GM12878 (cell line): Measurements from ENCODE around the gene CLECL1. TPM values are rescaled to one million over a fixed set of nuclear protein-coding genes. Genes with fewer than 3 reads are reported as not detected.

Source experiments
- ATAC-seq: fragments of 200-7000 bp; cut with Tn5 transposase; 3 replicates; pipeline ENCODE4 v1.9.1; 2020; ENCODE audit warnings: mild to moderate bottlenecking, moderate library complexity
- BruUV-seq: library from RNA; stranded (reverse); fragments of 400-500 nt; replicated peaks from 2 replicates; lab custom pipeline; 2021; lab: Mats Ljungman, UMichigan
- CTCF ChIA-PET: fragments of 300-600 bp; sonication (Branson Sonifier 250); formaldehyde crosslinking; extraction: SDS; loops from one replicate; lab custom pipeline; 2021; ENCODE audit warnings: inconsistent platforms; lab: Yijun Ruan, JAX
- POLR2A ChIA-PET: fragments of 350-600 bp; formaldehyde crosslinking; extraction: SDS; loops from one replicate; lab custom pipeline; 2021; ENCODE audit warnings: inconsistent platforms; lab: Charles Lee
- RAD21 ChIA-PET: fragments of 300-600 bp; sonication (Branson Sonifier 250); formaldehyde crosslinking; loops from one replicate; lab custom pipeline; 2023; ENCODE audit warnings: antibody characterized with exemption; ENCODE audit not compliant: unreplicated experiment; lab: Charles Lee
- SMC1A ChIA-PET: fragments of 300-600 bp; sonication (Branson Sonifier 250); formaldehyde crosslinking; loops from one replicate; lab custom pipeline; 2023; ENCODE audit not compliant: unreplicated experiment, uncharacterized antibody; lab: Charles Lee
- DNase-seq: peaks from one replicate; pipeline ENCODE4 v3.0.0-alpha.2; 2011; ENCODE audit warnings: low read depth, low spot score
- FAIRE-seq: peaks from 3 replicates; lab custom pipeline; 2011; peaks lifted over from hg19 to GRCh38; lab: Jason Lieb, UNC
- H2AFZ ChIP-seq: 2 replicates; pipeline ENCODE4 v1.6.0; 2011; ENCODE audit warnings: low read depth, low read length, control low read depth; ENCODE audit not compliant: control insufficient read depth
- H3K27ac ChIP-seq: 2 replicates; pipeline ENCODE4 v1.5.1; 2011; ENCODE audit warnings: control low read depth; ENCODE audit not compliant: control insufficient read depth, insufficient read depth
- H3K27me3 ChIP-seq, 2 experiments: replicated peaks in 1 of 2; 2 replicates each; pipeline versions ENCODE4 v1.6.0 to v1.6.1; 2011; ENCODE audit warnings: low read length in 1 of 2; ENCODE audit not compliant: control insufficient read depth in 2 of 2, insufficient read depth in 2 of 2
- H3K36me3 ChIP-seq, 2 experiments: 2 replicates each; pipeline ENCODE4 v1.5.1; 2011; ENCODE audit warnings: low read length in 1 of 2; ENCODE audit not compliant: control insufficient read depth in 2 of 2, insufficient read depth in 2 of 2
- H3K4me1 ChIP-seq: 2 replicates; pipeline ENCODE4 v1.6.1; 2011; ENCODE audit warnings: mild to moderate bottlenecking, low read length, moderate library complexity, mixed read lengths; ENCODE audit not compliant: control insufficient read depth, insufficient read depth
- H3K4me2 ChIP-seq: 2 replicates; pipeline ENCODE4 v1.6.0; 2011; ENCODE audit warnings: control low read depth; ENCODE audit not compliant: control insufficient read depth, insufficient read depth
- H3K4me3 ChIP-seq: fragments of 200-600 bp; sonication (generic); 2 replicates; pipeline ENCODE4 v1.5.1; 2016
- H3K79me2 ChIP-seq: 2 replicates; pipeline ENCODE4 v1.6.0; 2011; ENCODE audit warnings: low read length; ENCODE audit not compliant: control insufficient read depth, insufficient read depth
- H3K9ac ChIP-seq: 2 replicates; pipeline ENCODE4 v1.8.0; 2011; ENCODE audit warnings: low read length, control low read depth, mixed read lengths; ENCODE audit not compliant: control insufficient read depth, insufficient read depth
- H3K9me3 ChIP-seq: replicated peaks from 3 replicates; pipeline ENCODE4 v1.5.1; 2011; ENCODE audit warnings: mild to moderate bottlenecking, low read length; ENCODE audit not compliant: control insufficient read depth, insufficient read depth
- H4K20me1 ChIP-seq: 2 replicates; pipeline ENCODE4 v1.6.0; 2011; ENCODE audit not compliant: control insufficient read depth, insufficient read depth
- CBFB ChIP-seq: IDR thresholded peaks from 2 replicates; pipeline ENCODE4 v1.6.1; 2016; ENCODE audit warnings: antibody characterized with exemption, low read depth
- CHD2 ChIP-seq: IDR thresholded peaks from 2 replicates; pipeline ENCODE4 v1.6.1; 2011; ENCODE audit warnings: low read depth, low read length, improper control_type of control experiment, borderline replicate concordance
- ETV6 ChIP-seq, 2 experiments: fragments of 450-650 bp in 1 of 2; IDR thresholded peaks in 1 of 2; conservative IDR thresholded peaks in 1 of 2; 2 replicates each; pipeline ENCODE4 v1.6.1; 2014; ENCODE audit warnings: antibody characterized with exemption in 1 of 2, borderline replicate concordance in 1 of 2, low read depth in 1 of 2, mild to moderate bottlenecking in 1 of 2, moderate library complexity in 1 of 2
- FOXM1 ChIP-seq: IDR thresholded peaks from 2 replicates; pipeline ENCODE4 v1.6.1; 2012; ENCODE audit warnings: low read depth, mild to moderate bottlenecking, inconsistent platforms, low read length, moderate library complexity
- KDM1A ChIP-seq: fragments of 200-600 bp; sonication (generic); IDR thresholded peaks from 2 replicates; pipeline ENCODE4 v1.6.1; 2016; ENCODE audit warnings: borderline replicate concordance
- MTA3 ChIP-seq: IDR thresholded peaks from 2 replicates; pipeline ENCODE4 v1.6.1; 2012; ENCODE audit warnings: low read length, inconsistent platforms, borderline replicate concordance
- MYC ChIP-seq: IDR thresholded peaks from 2 replicates; pipeline ENCODE4 v1.6.1; 2011; ENCODE audit warnings: mild to moderate bottlenecking, low read length, moderate library complexity, inconsistent platforms; ENCODE audit not compliant: insufficient read depth, insufficient replicate concordance, insufficient read length, severe bottlenecking
- PKNOX1 ChIP-seq: fragments of 450-650 bp; IDR thresholded peaks from 2 replicates; pipeline ENCODE4 v1.6.1; 2016; ENCODE audit warnings: mild to moderate bottlenecking
- POLR2AphosphoS5 ChIP-seq: IDR thresholded peaks from 2 replicates; pipeline ENCODE4 v1.6.1; 2011; ENCODE audit warnings: mild to moderate bottlenecking, low read length, inconsistent platforms
- SMARCA5 ChIP-seq: fragments of 450-650 bp; IDR thresholded peaks from 2 replicates; pipeline ENCODE4 v1.6.1; 2017; ENCODE audit warnings: mild to moderate bottlenecking
- TCF3 ChIP-seq: IDR thresholded peaks from 2 replicates; pipeline ENCODE4 v1.6.1; 2012; ENCODE audit warnings: low read depth, mild to moderate bottlenecking, low read length, borderline replicate concordance; ENCODE audit not compliant: insufficient read depth
- TCF7 ChIP-seq: IDR thresholded peaks from 2 replicates; pipeline ENCODE4 v1.6.1; 2014; ENCODE audit warnings: antibody characterized with exemption, borderline replicate concordance
- WGBS: methylation state at CpG from one replicate; pipeline ENCODE4 v1.1.6; 2016; ENCODE audit warnings: low lambda C conversion rate; ENCODE audit not compliant: insufficient replicate concordance, insufficient coverage; ENCODE audit errors: missing lambda C conversion rate; 5-methylcytosine and 5-hydroxymethylcytosine counted together
- in situ Hi-C: fragments of 300-500 bp; cut with MboI; formaldehyde crosslinking; loops from 9 replicates; pipeline ENCODE4 v1.14.3; 2018; ENCODE audit warnings: mixed read lengths
- intact Hi-C: fragments of 100-400 bp; cut with micrococcal nuclease; formaldehyde crosslinking; loops from one replicate; pipeline ENCODE4 v1.14.2; 2022; ENCODE audit not compliant: unreplicated experiment
- polyA plus RNA-seq, 11 experiments: library from polyadenylated mRNA; depleted of rRNA in 4 of 11; unstranded in 6 of 11; stranded (reverse) in 5 of 11; fragments of >200 nt; fragmentation: Nextera tagmentation in 4 of 11; fragmentation: Illumina TruSeq in 1 of 11; extraction: Ambion mirVana in 4 of 11; extraction: Trizol in 1 of 11; gene quantifications; 1 replicate in 1 of 11; 2 replicates in 10 of 11; pipeline versions ENCODE4 v1.2.1 to v1.2.3, GENCODE V29; 2011 to 2016; ENCODE audit warnings: inconsistent platforms in 2 of 11, missing spikeins in 2 of 11, low read depth in 1 of 11
- total RNA-seq, 4 experiments: library from RNA; depleted of rRNA in 3 of 4; stranded (reverse); fragments of >200 nt in 3 of 4; fragmentation: Illumina TruSeq in 1 of 4; extraction: Trizol in 1 of 4; gene quantifications; 2 replicates each; pipeline versions ENCODE4 v1.2.1 to v1.2.3, GENCODE V29; 2013 to 2021

CLECL1 gene
- total and polyA plus RNA-seq, 10 of the 15 experiments (the other 5 are each of a cell fraction or from before 2014, with no cell fraction given) = 4.6 to 56.5 (median 46.4) TPM

GRCh38 chr12:9687228-9687627, 45.7 kb downstream of the CLECL1 start:
- WGBS = 100% methylated on average over 1 of the region's 1 CpG
- ChIA-PET RAD21 (interaction anchor here (0.7 to 1.1 kb wide), 2 partner anchors 65 to 83 kb away, joined by 3 to 4 read pairs; no protein-coding TSS in a partner anchor), CTCF (interaction anchor here (0.9 to 1.5 kb wide), 5 partner anchors 21 to 218 kb away, joined by 3 to 4 read pairs (median 3); no protein-coding TSS in a partner anchor), SMC1A (interaction anchor here (1.2 to 1.5 kb wide), 3 partner anchors 11 to 51 kb away, joined by 3 to 4 read pairs (median 3); no protein-coding TSS in a partner anchor), POLR2A (no interaction called here)
- intact Hi-C loops (no loop called here), in situ Hi-C loops (no loop called here)
- no TSS peak for BruUV-seq
- H3K4me3 ChIP-seq = no peak overlapping the region
- peaks cover 26% of the 10 kb centered on the region for H3K79me2 ChIP-seq
- no peak overlapping the region for H3K4me2 ChIP-seq
- no peak overlapping the region for H3K27ac ChIP-seq
- no peak for ATAC-seq
- no peak overlapping the region for H3K9ac ChIP-seq
- peaks cover 4% of the 10 kb centered on the region; the same call in 1 of the 2 replicates for H3K4me1 ChIP-seq
- no peaks in the 10 kb centered on the region for H4K20me1 ChIP-seq
- no peak for DNase-seq
- H2AFZ ChIP-seq = no peak overlapping the region
- peaks cover 8% of the 10 kb centered on the region; the same call in 2 of the 3 replicates for H3K9me3 ChIP-seq
- H3K36me3 ChIP-seq = peaks cover 0 to 25% of the 10 kb centered on the region in 2 experiments; a peak in 2 of 4 replicates
- peaks cover 0 to 1% of the 10 kb centered on the region in 2 experiments; a peak in 2 of 4 replicates for H3K27me3 ChIP-seq
- 0 out of 2 replicates have a peak, but pooled peaks have one; percentile 26 for TF ChIP-seq PKNOX1
- no peak for TF ChIP-seq KDM1A
- TF ChIP-seq CBFB = no peak
- TF ChIP-seq POLR2AphosphoS5 = no peak
- no peak for TF ChIP-seq TCF3
- no peak for FAIRE-seq

- Histone ChIP-seq H3K4me1 (peaks cover 4% of the 10 kb centered on the region; the same call in 1 of the 2 replicates), H3K79me2 (peaks cover 33% of the 10 kb centered on the region), H3K36me3 (peaks cover 0 to 26% of the 10 kb centered on the region in 2 experiments; a peak in 2 of 4 replicates), H3K27ac (no peak overlapping the region), H4K20me1 (no peaks in the 10 kb centered on the region), H2AFZ (no peak overlapping the region), H3K9ac (no peak overlapping the region), H3K4me2 (no peak overlapping the region), H3K27me3 (peaks cover 0 to 1% of the 10 kb centered on the region in 2 experiments; a peak in 2 of 4 replicates), H3K4me3 (no peak overlapping the region), H3K9me3 (peaks cover 15% of the 10 kb centered on the region)
- BruUV-seq = no TSS peak
- no peak for DNase-seq
- in situ Hi-C loops = no loop called here
- ChIA-PET RAD21 (no interaction called here), SMC1A (interaction anchor here (1.2 kb wide), 1 partner anchor 14 kb away, joined by 3 read pairs; no protein-coding TSS in a partner anchor), POLR2A (no interaction called here), CTCF (interaction anchor here (1.4 to 5.0 kb wide), 2 partner anchors 21 to 29 kb away, joined by 4 to 24 read pairs; no protein-coding TSS in a partner anchor)
- WGBS = 89% methylated on average over 4 of the region's 4 CpGs
- FAIRE-seq = no peak
- no peak for ATAC-seq
- intact Hi-C loops = no loop called here
- TF ChIP-seq ETV6 (conservative IDR thresholded peaks at IDR 0.05 in 1 of 2, IDR thresholded peaks at IDR 0.05 in 1 of 2; ENCODE audit: borderline replicate concordance in 1 of 2, low read depth in 1 of 2) = no peak
- TF ChIP-seq TCF7 = no peak
- no peak for TF ChIP-seq MYC
- no peak for TF ChIP-seq CHD2
- TF ChIP-seq FOXM1 = no peak
- TF ChIP-seq SMARCA5 = no peak
- TF ChIP-seq MTA3 = no peak
Observed at GRCh38 chr12:9685915-9686314, 47.0 kb downstream of the CLECL1 start.
